ENCODE results near the gene CSNK1D. TPM values are rescaled to one million over a fixed set of nuclear protein-coding genes. Genes with fewer than 3 reads are reported as not detected.

CSNK1D gene
- total and polyA plus RNA-seq, 8 donors, result 47.1 to 107 (median 66.0) TPM

- TF ChIP-seq CTCF (IDR thresholded peaks at IDR 0.05), result no peak
- 44 to 51% methylated on average over 10 of the region's 10 CpGs for WGBS, 2 donors
- ATAC-seq (no peak), FAIRE-seq (no peak), DNase-seq (peak in 1 of 6 donors; percentile 42)
- H3K4me1 ChIP-seq, result peaks cover 50 to 68% (median 52%) of the 10 kb centered on the region in 3 donors
- peak overlapping the region in 2 of 4 donors; percentile 86 to 92 for H3K27ac ChIP-seq
- no peaks in the 10 kb centered on the region for H3K27me3 ChIP-seq
- H3K36me3 ChIP-seq, result peaks cover 0 to 14% (median 0%) of the 10 kb centered on the region in 3 donors
- H3K9me3 ChIP-seq, result no peaks in the 10 kb centered on the region
- H3K4me3 ChIP-seq, result no peak overlapping the region
- intact Hi-C loops (cut with DNase I), result no loop called here
Measured at GRCh38 chr17:82269138-82269881, 4.2 kb downstream of the CSNK1D start.

GRCh38 chr17:82267575-82268379, 5.7 kb downstream of the CSNK1D start:
- 7 to 8% methylated on average over 21 of the region's 21 CpGs for WGBS, 2 donors
- Histone ChIP-seq H3K27me3 (no peaks in the 10 kb centered on the region), H3K9me3 (no peaks in the 10 kb centered on the region), H3K4me1 (peaks cover 45 to 66% (median 52%) of the 10 kb centered on the region in 3 donors), H3K4me3 (peak overlapping the region in 2 of 4 donors; percentile 6 to 23), H3K27ac (peak overlapping the region; percentile 85 to 98 (median 89)), H3K36me3 (peaks cover 0 to 29% (median 0%) of the 10 kb centered on the region in 3 donors)
- ATAC-seq (peak; percentile 92 to 96 (median 94)), DNase-seq (peak; percentile 90 to 98 (median 96)), FAIRE-seq (peak; percentile 73)
- intact Hi-C loops (cut with DNase I), result no loop called here
- TF ChIP-seq CTCF (IDR thresholded peaks at IDR 0.05), result no peak

GRCh38 chr17:82266142-82266541, 7.4 kb downstream of the CSNK1D start:
- peaks cover 0 to 41% (median 0%) of the 10 kb centered on the region in 3 donors for H3K36me3 ChIP-seq
- H3K27ac ChIP-seq, result peak overlapping the region in 3 of 4 donors; percentile 85 to 98 (median 86)
- no peak for TF ChIP-seq CTCF (IDR thresholded peaks at IDR 0.05)
- DNase-seq (peak in 1 of 6 donors; percentile 21), FAIRE-seq (no peak), ATAC-seq (no peak)
- 85 to 87% methylated on average over 10 of the region's 10 CpGs for WGBS, 2 donors
- H3K4me3 ChIP-seq, result no peak overlapping the region
- no peaks in the 10 kb centered on the region for H3K27me3 ChIP-seq
- intact Hi-C loops (cut with DNase I), result no loop called here
- no peaks in the 10 kb centered on the region for H3K9me3 ChIP-seq
- peaks cover 36 to 54% (median 41%) of the 10 kb centered on the region in 3 donors for H3K4me1 ChIP-seq

- 78 to 79% methylated on average over 9 of the region's 9 CpGs for WGBS, 2 donors
- Histone ChIP-seq H3K36me3 (peaks cover 0 to 59% (median 0%) of the 10 kb centered on the region in 3 donors), H3K27ac (no peak overlapping the region), H3K4me1 (peaks cover 21 to 29% (median 26%) of the 10 kb centered on the region in 3 donors), H3K4me3 (no peak overlapping the region), H3K9me3 (no peaks in the 10 kb centered on the region), H3K27me3 (no peaks in the 10 kb centered on the region)
- no peak for ATAC-seq
- peak in 1 of 6 donors; percentile 37 for DNase-seq
- no peak for TF ChIP-seq CTCF (IDR thresholded peaks at IDR 0.05)
- intact Hi-C loops (cut with DNase I), result no loop called here
- FAIRE-seq, result no peak
Measured at GRCh38 chr17:82263641-82264040, 9.9 kb downstream of the CSNK1D start.

All from pancreas (tissue), 10 donors.